Astrocyte of the cerebellum (primary cell): ENCODE measurements around the gene HCN2.

Source experiments
- DNase-seq: peaks from one replicate; pipeline ENCODE4 v3.0.0-alpha.2; 2011; ENCODE audit warnings: low read depth
- H3K4me3 ChIP-seq: 2 replicates; pipeline ENCODE4 v1.5.1; 2011; ENCODE audit warnings: mild to moderate bottlenecking, low read depth, low read length, moderate library complexity
- CTCF ChIP-seq: IDR thresholded peaks from 2 replicates; pipeline ENCODE4 v1.5.1; 2012; ENCODE audit warnings: low read length, low read depth, moderate library complexity, mild to moderate bottlenecking; ENCODE audit errors: missing control alignments
- in situ Hi-C: cut with HindIII; loops from 2 replicates; pipeline ENCODE4 v1.10.0; 2017; ENCODE audit warnings: low sequenced_read_pairs

The HCN2 gene

DNA sequence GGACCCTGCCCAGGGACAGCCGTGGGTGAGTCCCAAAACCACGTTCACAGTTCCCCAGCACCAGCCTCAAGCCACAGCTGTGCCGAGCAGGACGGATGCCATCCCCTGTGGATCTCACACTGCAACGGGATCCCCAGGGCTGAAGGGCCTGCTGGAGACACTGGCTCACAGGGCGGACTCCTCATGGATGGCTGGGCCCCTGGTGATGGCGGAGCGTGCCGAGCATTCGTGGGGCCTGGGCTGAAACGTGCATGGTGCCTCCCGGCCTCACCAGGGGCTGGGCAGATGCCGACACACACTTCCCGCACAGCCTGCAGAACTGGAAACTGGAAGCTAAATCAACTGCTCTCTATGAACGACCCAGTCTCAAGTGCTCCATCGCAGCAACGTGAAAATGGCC lies 63.7 kb downstream of the HCN2 start:
- in situ Hi-C loops, result no loop called here
- TF ChIP-seq CTCF, result no peak
- H3K4me3 ChIP-seq, result no peak overlapping the region
- no peak for DNase-seq

GRCh38 chr19:655691-656090 lies 66.0 kb downstream of the HCN2 start:
- in situ Hi-C loops, result no loop called here
- DNase-seq, result no peak
- no peak overlapping the region for H3K4me3 ChIP-seq
- TF ChIP-seq CTCF, result no peak

DNA sequence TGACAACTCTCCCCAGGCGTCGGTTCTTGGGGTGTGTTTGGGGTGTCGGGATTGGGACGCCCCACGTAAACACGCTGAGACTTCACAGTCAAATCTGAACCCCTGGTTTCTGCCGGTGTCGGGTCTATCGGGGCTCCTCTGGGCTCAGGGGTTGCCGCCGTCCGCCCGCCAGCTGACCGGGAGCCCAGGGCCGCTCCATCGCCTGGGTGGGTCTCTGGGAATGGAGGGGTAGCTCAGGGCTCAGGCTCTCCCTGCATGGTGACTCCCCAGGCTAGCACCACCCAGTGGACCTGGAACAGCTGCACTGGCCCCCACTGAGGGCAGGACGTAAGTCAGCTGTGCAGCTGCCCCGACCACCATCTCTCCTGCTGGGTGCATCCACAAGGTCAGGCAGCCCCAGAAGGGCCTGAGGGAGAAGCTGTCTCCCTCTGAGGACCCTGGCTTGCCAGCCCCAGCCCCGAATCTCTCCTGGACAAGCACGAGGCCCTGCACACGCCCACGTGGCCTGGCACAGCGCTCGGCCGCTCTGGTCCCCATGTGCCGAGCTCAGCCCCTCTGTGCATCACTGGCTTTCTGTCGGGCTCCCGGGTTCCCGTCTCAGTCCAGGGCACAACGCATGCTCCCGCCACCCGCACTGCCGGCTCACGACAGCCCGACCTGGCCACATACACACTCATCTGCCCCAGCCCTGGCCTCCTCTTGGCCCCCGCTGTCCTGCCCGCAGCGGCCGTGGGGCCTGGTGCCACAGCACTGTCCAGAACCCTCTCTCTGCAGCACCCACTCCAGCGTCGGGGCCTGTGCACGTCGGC lies 67.3 kb downstream of the HCN2 start:
- no peak overlapping the region for H3K4me3 ChIP-seq
- TF ChIP-seq CTCF, result no peak
- DNase-seq, result no peak
- in situ Hi-C loops, result no loop called here

DNA sequence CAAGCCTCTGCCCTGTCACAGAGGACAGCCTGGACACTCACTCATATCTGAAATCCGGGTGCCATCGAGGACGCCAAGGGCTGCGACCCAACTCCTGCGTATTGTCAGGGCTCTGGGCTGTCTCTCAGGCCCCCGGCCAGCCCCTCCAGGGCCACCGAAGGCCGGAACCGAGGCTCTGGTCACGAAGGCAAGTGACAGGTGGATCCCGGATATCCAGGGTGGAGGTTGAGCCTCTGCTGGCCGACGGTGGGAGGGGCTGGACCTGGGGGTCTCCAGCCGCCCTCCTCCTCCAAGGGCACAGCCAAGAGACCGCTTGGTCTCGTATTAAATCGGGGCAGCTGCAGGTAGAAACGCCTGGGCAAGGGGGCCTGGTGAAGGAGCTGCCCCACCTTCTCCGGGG lies 67.9 kb downstream of the HCN2 start:
- no peak overlapping the region for H3K4me3 ChIP-seq
- no peak for TF ChIP-seq CTCF
- no peak for DNase-seq
- in situ Hi-C loops, result no loop called here

- no peak for DNase-seq
- TF ChIP-seq CTCF, result no peak
- in situ Hi-C loops, result no loop called here
- H3K4me3 ChIP-seq, result no peak overlapping the region
These were observed 68.6 kb downstream of the HCN2 start for GRCh38 chr19:658059-658839.

- no peak for DNase-seq
- in situ Hi-C loops, result no loop called here
- no peak for TF ChIP-seq CTCF
- H3K4me3 ChIP-seq, result no peak overlapping the region
These were observed 69.5 kb downstream of the HCN2 start for GRCh38 chr19:658916-659839.
